Spleen (tissue), 11 donors: Measurements from ENCODE around the gene FBLIM1. TPM values are rescaled to one million over a fixed set of nuclear protein-coding genes. Genes with fewer than 3 reads are reported as not detected.

Experiments used
- DNase-seq: peaks from one replicate; pipeline ENCODE4 v3.0.0-alpha.2; 2020
- H3K27ac ChIP-seq, 8 donors: fragments of 200-600 bp; sonication (generic) in 7 of 8; 1 replicate in 4 of 8; 2 replicates in 4 of 8; pipeline versions ENCODE4 v1.5.0 to v1.8.0; 2016 to 2021; ENCODE audit warnings: inconsistent platforms in 4 of 8, mild to moderate bottlenecking in 4 of 8, moderate library complexity in 1 of 8
- H3K27me3 ChIP-seq, 7 donors: fragments of 200-600 bp; sonication (generic) in 6 of 7; replicated peaks in 1 of 7; 1 replicate in 4 of 7; 2 replicates in 3 of 7; pipeline versions ENCODE4 v1.5.0 to v1.8.0; 2016 to 2021; ENCODE audit warnings: inconsistent platforms in 3 of 7, mild to moderate bottlenecking in 1 of 7
- H3K36me3 ChIP-seq, 6 donors: fragments of 200-600 bp; sonication (generic) in 5 of 6; 1 replicate in 4 of 6; 2 replicates in 2 of 6; pipeline versions ENCODE4 v1.5.0 to v1.8.0; 2016 to 2021; ENCODE audit warnings: inconsistent platforms in 2 of 6
- H3K4me1 ChIP-seq, 6 donors: fragments of 200-600 bp; sonication (generic) in 5 of 6; 1 replicate in 3 of 6; 2 replicates in 3 of 6; pipeline versions ENCODE4 v1.5.0 to v1.8.0; 2016 to 2021; ENCODE audit warnings: inconsistent platforms in 3 of 6
- H3K4me3 ChIP-seq, 8 donors: fragments of 200-600 bp; sonication (generic) in 7 of 8; 1 replicate in 4 of 8; 2 replicates in 4 of 8; pipeline versions ENCODE4 v1.5.0 to v1.8.0; 2016 to 2021; ENCODE audit warnings: inconsistent platforms in 4 of 8, mild to moderate bottlenecking in 4 of 8, moderate library complexity in 2 of 8
- H3K9me3 ChIP-seq, 8 donors: fragments of 200-600 bp; sonication (generic) in 7 of 8; 1 replicate in 4 of 8; 2 replicates in 4 of 8; pipeline versions ENCODE4 v1.5.0 to v1.8.0; 2016 to 2021; ENCODE audit warnings: inconsistent platforms in 4 of 8
- POLR2A ChIP-seq, 3 donors: fragments of 450-650 bp; IDR thresholded peaks; one replicate each; pipeline ENCODE4 v1.5.1; 2017; ENCODE audit warnings: antibody characterized with exemption in 3 of 3, mild to moderate bottlenecking in 1 of 3
- POLR2AphosphoS5 ChIP-seq, 3 donors: sonication (generic); formaldehyde crosslinking; IDR thresholded peaks; one replicate each; pipeline ENCODE4 v1.5.1; 2017; ENCODE audit warnings: antibody characterized with exemption in 3 of 3
- WGBS, 5 donors: extraction: QIAGEN DNeasy Blood & Tissue Kit in 3 of 5; methylation state at CpG; one replicate each; pipeline versions ENCODE4 v1.1.5 to v1.1.7; 2013 to 2018; 5-methylcytosine and 5-hydroxymethylcytosine counted together
- intact Hi-C: fragments of 100-400 bp; cut with DNase I; formaldehyde crosslinking; loops from one replicate; pipeline ENCODE4 v1.15.0; 2023; ENCODE audit warnings: low total_unique reads
- polyA plus RNA-seq, 3 donors: library from polyadenylated mRNA; stranded (reverse); fragments of 200-250 nt; gene quantifications; one replicate each; pipeline ENCODE4 v1.2.1, GENCODE V29; 2013
- total RNA-seq, 7 donors: library from RNA; depleted of rRNA in 3 of 7; stranded (reverse); fragments of >200 nt in 3 of 7; fragmentation: NEBNext Ultra II Directional in 4 of 7; extraction: Animal tissue kit (Norgen Biotek cat#: 25700) in 4 of 7; gene quantifications; one replicate each; pipeline versions ENCODE4 v1.1.0 to v1.2.1, GENCODE V29; 2016 to 2021
- TF ChIP-seq, protein P1 (sequence below), 11 experiments: fragments of 200-600 bp in 7 of 11; fragments of 450-650 bp in 4 of 11; sonication (generic) in 4 of 11; IDR thresholded peaks in 8 of 11; conservative IDR thresholded peaks in 3 of 11; 1 replicate in 7 of 11; 2 replicates in 4 of 11; pipeline versions ENCODE4 v1.4.0 to v1.8.0; 2016 to 2021; ENCODE audit warnings: antibody characterized with exemption in 11 of 11, inconsistent platforms in 4 of 11, mild to moderate bottlenecking in 1 of 11
- donor health status: healthy with polysubstance abuse.
- donor health status: DM: no; HTN: no; CAD: no; lungs with moderate emphysema.
- donor health status: DM: no; HTN: no; CAD: no.
- donor health status: Bipolar disorder and iron deficiency.
- donor health status: healthy.
- donor health status: DM: no; HTN: no; CAD: no.
- donor health status: DM: yes; HTN: yes; CAD: no.

FBLIM1 gene
- total and polyA plus RNA-seq, 10 donors = 7.2 to 89.1 (median 32.7) TPM

- Histone ChIP-seq H3K4me3 (no peak overlapping the region), H3K27ac (peak overlapping the region in 7 of 8 donors; percentile 29 to 71 (median 54)), H3K27me3 (no peaks in the 10 kb centered on the region), H3K4me1 (peaks cover 4 to 37% (median 18%) of the 10 kb centered on the region in 6 donors), H3K9me3 (no peaks in the 10 kb centered on the region), H3K36me3 (no peaks in the 10 kb centered on the region)
- peak; percentile 54 to 70 (median 54) for TF ChIP-seq POLR2AphosphoS5 (IDR thresholded peaks at IDR 0.05)
- TF ChIP-seq POLR2A (IDR thresholded peaks at IDR 0.05) = no peak
- TF ChIP-seq, protein P1, sequence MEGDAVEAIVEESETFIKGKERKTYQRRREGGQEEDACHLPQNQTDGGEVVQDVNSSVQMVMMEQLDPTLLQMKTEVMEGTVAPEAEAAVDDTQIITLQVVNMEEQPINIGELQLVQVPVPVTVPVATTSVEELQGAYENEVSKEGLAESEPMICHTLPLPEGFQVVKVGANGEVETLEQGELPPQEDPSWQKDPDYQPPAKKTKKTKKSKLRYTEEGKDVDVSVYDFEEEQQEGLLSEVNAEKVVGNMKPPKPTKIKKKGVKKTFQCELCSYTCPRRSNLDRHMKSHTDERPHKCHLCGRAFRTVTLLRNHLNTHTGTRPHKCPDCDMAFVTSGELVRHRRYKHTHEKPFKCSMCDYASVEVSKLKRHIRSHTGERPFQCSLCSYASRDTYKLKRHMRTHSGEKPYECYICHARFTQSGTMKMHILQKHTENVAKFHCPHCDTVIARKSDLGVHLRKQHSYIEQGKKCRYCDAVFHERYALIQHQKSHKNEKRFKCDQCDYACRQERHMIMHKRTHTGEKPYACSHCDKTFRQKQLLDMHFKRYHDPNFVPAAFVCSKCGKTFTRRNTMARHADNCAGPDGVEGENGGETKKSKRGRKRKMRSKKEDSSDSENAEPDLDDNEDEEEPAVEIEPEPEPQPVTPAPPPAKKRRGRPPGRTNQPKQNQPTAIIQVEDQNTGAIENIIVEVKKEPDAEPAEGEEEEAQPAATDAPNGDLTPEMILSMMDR (IDR thresholded peaks at IDR 0.05 in 8 of 11, conservative IDR thresholded peaks at IDR 0.05 in 3 of 11) = no peak
- no peak for DNase-seq
- WGBS, 5 donors = 53 to 70% (median 65%) methylated on average over 18 to 19 of the region's 19 CpGs
- intact Hi-C loops = loop anchor here (10.0 kb wide), 1 partner anchor 125 kb away; no protein-coding TSS in a partner anchor
Measured at GRCh38 chr1:15749399-15750291, 8.9 kb upstream of the FBLIM1 start.

DNA sequence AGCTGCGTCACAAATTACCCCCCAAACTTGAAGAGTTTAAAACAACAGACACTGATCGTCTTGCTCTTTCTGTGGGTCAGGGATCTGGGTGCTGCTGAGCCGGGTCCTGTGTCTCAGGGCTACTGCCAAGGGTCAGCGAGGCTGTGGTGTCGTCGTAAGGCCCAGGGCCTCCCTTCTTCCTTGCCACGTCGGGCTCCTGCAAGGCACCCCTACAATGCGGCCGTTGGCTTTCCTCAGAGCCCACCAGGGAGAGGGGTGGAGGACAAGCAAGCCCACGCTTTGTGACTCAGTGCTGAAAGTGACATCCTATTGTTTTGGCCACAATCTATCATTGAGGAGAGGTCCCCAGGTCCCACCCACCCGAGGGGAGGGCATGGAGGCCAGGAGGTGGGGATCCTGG lies 7.7 kb upstream of the FBLIM1 start:
- DNase-seq = no peak
- H3K36me3 ChIP-seq = no peaks in the 10 kb centered on the region
- H3K27ac ChIP-seq = no peak overlapping the region
- intact Hi-C loops = no loop called here
- peaks cover 0 to 11% (median 0%) of the 10 kb centered on the region in 7 donors for H3K27me3 ChIP-seq
- H3K4me1 ChIP-seq = peaks cover 4 to 37% (median 18%) of the 10 kb centered on the region in 6 donors
- TF ChIP-seq, protein P1 (IDR thresholded peaks at IDR 0.05 in 8 of 11, conservative IDR thresholded peaks at IDR 0.05 in 3 of 11) = no peak
- TF ChIP-seq POLR2A (IDR thresholded peaks at IDR 0.05) = no peak
- no peak for TF ChIP-seq POLR2AphosphoS5 (IDR thresholded peaks at IDR 0.05)
- no peak overlapping the region for H3K4me3 ChIP-seq
- 84 to 93% (median 88%) methylated on average over 10 to 12 of the region's 12 CpGs for WGBS, 5 donors
- H3K9me3 ChIP-seq = no peaks in the 10 kb centered on the region

- TF ChIP-seq, protein P1 (IDR thresholded peaks at IDR 0.05 in 8 of 11, conservative IDR thresholded peaks at IDR 0.05 in 3 of 11) = no peak
- no peak for TF ChIP-seq POLR2A (IDR thresholded peaks at IDR 0.05)
- no peak for TF ChIP-seq POLR2AphosphoS5 (IDR thresholded peaks at IDR 0.05)
- H3K4me3 ChIP-seq = no peak overlapping the region
- no peaks in the 10 kb centered on the region for H3K36me3 ChIP-seq
- H3K27me3 ChIP-seq = peaks cover 0 to 19% (median 6%) of the 10 kb centered on the region in 7 donors
- peaks cover 4 to 43% (median 24%) of the 10 kb centered on the region in 6 donors for H3K4me1 ChIP-seq
- WGBS, 5 donors = 89 to 93% (median 90%) methylated on average over 10 of the region's 10 CpGs
- no peak for DNase-seq
- intact Hi-C loops = no loop called here
- H3K27ac ChIP-seq = no peak overlapping the region
- H3K9me3 ChIP-seq = no peaks in the 10 kb centered on the region
Measured at GRCh38 chr1:15751717-15752116, 6.9 kb upstream of the FBLIM1 start.

DNA sequence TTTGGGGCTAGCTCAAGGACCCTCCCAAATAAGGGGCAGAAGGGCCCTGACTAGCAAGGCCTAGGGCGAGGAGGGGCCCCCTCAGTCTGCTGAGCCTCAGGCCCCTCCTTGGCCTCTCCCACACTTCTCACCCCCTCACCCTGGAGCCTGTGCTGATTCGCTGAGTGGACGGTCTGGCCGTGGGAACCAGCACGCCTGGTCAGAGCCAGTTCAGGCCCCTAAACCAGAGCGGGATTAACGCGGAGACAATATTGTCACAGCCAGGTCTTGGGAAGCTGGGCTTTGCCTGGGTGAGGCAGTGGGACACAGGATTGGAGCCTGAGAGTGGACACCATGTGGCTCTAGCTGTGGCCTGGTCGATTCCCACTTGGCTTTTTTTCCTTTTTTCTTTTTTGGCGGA lies 4.8 kb upstream of the FBLIM1 start:
- Histone ChIP-seq H3K27me3 (peaks cover 0 to 40% (median 21%) of the 10 kb centered on the region in 7 donors), H3K27ac (no peak overlapping the region), H3K9me3 (no peaks in the 10 kb centered on the region), H3K4me3 (no peak overlapping the region), H3K4me1 (peaks cover 6 to 44% (median 36%) of the 10 kb centered on the region in 6 donors), H3K36me3 (no peaks in the 10 kb centered on the region)
- intact Hi-C loops = no loop called here
- 78 to 89% (median 84%) methylated on average over 9 to 10 of the region's 10 CpGs for WGBS, 5 donors
- TF ChIP-seq POLR2AphosphoS5 (IDR thresholded peaks at IDR 0.05) (no peak), POLR2A (IDR thresholded peaks at IDR 0.05) (no peak)
- TF ChIP-seq, protein P1 (IDR thresholded peaks at IDR 0.05 in 8 of 11, conservative IDR thresholded peaks at IDR 0.05 in 3 of 11) = no peak
- no peak for DNase-seq
